HG03432 (cell line): Measurements from ENCODE around the gene MBD2.

Experiments used
- ATAC-seq: cut with Tn5 transposase; IDR thresholded peaks from one replicate; pipeline ENCODE4 v1.9.1; 2021; ENCODE audit warnings: mild to moderate bottlenecking, moderate library complexity; ENCODE audit not compliant: unreplicated experiment

MBD2 gene

GRCh38 chr18:54203914-54204313, 20.6 kb downstream of the MBD2 start:
- peak; percentile 77 for ATAC-seq

DNA sequence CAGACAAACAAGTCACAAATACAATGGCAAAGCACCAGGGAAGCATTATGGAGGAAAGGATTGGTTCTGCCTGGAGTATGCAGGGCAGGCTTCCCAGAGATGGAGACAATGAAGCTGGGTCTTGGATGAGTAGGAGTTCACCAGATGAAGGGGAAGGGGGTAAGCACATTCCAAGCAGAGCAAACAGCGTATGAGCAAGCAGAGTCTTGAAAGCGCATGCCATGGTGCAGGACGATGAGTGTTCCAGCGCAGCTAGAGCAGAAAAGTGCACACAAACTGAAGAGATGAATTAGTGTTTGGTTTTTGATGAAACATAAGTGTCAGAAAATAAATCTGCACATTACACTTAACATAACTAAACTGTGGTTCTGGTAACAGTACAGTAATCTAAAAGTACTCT, 21.6 kb downstream of the MBD2 start:
- ATAC-seq = no peak

DNA sequence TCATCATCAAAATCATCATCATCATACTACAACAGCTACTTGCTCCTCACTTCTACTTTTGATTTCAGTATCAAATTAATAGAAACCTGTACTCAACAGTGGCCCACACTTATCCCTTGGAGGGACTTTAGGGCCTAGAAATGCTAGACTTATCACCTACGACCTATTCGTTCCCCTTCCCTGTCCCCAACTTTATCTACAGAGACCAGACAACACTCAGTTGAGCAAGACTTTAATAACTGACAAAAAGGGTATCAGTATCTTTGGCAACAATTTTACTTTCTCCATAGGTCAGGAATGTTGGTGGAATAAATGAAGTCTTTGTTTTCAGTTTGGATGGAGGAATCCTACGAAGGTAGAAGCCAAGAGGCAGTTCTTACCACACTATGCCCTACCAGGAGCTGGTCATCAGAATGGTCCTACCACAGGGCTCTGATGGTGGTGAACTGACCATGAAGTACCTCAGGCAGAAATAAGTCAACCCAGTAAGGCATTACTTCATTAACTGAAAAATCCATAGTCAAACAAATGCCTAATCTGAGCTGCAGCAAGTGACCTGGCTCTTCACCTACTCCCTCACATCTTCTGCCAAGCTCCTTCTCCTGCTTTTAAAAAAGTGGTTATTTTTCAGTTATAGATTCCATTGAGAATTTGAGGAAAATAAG, 26.6 kb downstream of the MBD2 start:
- ATAC-seq = no peak

- no peak for ATAC-seq
Observed at GRCh38 chr18:54193786-54194185, 30.7 kb downstream of the MBD2 start.

DNA sequence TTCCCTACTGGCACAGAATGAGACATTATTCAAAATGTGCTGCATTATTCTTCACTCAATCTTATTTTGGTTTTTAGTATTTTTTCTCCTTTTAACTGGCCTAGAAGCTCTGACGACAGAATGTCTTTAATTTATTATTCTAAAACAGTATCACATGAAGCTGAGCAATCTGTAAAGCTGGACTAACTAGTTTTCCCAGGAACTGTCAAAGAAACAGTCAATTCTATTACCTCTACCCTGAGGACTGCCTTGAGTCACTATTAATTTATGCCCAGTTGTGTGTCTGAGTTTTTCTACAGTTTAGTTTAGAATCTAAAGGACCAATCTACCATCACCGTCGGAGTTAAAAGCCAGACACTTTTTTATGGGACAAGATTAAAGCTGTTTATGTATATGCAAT, 31.6 kb downstream of the MBD2 start:
- no peak for ATAC-seq

- no peak for ATAC-seq
Observed at GRCh38 chr18:54192415-54192814, 32.1 kb downstream of the MBD2 start.

- no peak for ATAC-seq
Observed at GRCh38 chr18:54191352-54191751, 33.1 kb downstream of the MBD2 start.

GRCh38 chr18:54187372-54187771, 37.1 kb downstream of the MBD2 start:
- no peak for ATAC-seq

- no peak for ATAC-seq
Observed at GRCh38 chr18:54184836-54185235, 39.6 kb downstream of the MBD2 start.

DNA sequence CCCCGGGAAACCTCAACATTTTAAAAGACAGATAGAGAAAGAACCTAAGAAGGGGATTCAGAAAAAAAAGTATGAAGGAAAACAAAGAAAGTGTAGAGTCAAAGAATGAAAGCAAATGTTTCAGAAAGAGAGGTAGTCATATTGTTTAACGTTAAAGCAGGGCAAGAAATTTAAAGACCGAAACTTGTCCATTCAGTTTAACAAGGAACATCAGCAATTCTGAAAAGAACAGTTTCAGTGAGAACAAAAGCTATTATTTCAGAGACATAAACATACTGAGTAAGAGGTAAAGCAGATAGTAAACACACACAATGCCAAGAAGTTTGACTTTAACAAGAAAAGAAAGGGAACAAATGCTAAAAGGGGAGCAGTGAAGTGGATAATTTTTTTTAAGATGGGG, 41.1 kb downstream of the MBD2 start:
- ATAC-seq = no peak

DNA sequence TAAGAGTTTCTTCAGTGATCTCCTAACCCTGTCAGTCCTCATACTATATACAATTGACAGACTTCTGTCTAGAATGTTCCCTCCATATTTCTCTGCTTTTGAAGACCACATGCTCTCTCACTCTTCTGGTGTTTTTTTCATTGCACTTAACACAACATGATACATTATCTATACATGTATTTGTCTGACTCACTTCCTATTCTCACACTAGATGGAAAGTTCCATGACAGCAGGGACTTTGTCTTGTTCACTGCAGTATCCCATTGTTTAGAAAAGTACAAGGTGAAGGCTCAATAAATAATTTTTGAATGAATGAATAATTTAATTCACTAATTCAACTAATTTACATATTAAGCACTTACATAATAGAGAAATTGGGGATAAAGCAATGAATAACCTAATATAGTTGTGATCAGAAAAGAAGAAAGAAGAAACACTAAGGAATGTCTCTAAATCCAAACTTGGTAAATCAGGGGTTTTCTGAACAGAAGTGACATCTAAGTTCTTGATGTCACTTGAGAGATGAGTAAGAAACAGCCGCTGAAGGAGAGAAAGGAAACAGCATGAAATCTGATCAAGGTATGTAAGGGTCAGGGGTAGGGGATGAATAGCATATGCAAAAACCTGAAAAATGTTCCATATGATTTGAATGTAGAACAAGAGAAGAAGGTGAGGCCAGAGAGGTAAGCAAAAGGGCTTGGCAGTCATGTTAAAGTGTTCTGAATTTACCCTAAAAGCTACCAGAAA, 42.4 kb downstream of the MBD2 start:
- ATAC-seq = peak; percentile 77

DNA sequence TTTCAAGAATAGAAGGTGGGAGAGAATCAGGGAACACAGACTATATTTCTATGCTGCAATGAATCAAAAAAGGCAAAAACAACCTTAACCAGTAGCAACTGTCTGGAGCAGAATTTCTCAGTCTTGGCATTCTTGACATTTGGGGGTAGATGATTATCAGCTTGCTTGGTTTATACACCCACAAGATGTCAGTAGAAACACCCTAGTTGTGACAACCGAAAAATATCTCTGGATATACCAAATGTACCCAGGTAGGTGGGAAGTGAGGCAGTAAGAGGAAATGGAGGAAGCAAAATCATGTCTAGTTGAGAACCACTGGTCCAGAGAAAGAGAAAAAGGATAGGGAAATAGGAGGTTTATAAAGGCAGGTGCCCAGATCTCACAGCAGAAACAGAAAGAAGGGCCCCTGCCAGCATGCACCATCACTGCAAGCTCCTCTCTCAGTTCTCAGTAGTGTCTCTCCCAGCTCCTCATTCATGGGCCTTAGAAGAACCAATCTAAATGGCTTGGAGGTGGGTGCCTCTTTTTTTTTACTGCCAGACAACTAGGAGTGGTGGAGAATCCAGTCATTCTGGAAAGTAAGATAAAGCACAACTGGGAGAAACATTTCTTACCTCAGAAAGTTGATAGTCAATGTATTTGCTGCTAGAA, 50.4 kb downstream of the MBD2 start:
- peak; percentile 72 for ATAC-seq

DNA sequence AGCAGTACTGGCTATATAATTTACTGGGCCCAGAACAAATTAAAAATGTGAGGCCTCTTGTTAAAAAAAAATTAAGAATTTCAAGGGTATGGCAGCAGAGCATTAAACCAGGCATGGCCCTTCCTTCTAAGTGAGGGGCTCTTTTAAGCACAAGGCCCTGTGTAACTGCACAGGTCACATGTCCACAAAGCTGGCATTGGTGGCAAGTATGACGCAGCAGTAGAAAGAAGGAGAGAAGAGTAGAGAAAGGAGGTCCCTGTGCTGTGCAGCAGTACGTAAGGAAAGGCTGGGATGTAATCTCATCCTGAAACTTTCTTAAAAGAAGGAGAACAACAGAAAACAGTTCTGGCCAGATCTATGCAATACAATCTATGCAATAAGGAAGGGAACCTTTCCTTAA, 51.2 kb downstream of the MBD2 start:
- no peak for ATAC-seq

DNA sequence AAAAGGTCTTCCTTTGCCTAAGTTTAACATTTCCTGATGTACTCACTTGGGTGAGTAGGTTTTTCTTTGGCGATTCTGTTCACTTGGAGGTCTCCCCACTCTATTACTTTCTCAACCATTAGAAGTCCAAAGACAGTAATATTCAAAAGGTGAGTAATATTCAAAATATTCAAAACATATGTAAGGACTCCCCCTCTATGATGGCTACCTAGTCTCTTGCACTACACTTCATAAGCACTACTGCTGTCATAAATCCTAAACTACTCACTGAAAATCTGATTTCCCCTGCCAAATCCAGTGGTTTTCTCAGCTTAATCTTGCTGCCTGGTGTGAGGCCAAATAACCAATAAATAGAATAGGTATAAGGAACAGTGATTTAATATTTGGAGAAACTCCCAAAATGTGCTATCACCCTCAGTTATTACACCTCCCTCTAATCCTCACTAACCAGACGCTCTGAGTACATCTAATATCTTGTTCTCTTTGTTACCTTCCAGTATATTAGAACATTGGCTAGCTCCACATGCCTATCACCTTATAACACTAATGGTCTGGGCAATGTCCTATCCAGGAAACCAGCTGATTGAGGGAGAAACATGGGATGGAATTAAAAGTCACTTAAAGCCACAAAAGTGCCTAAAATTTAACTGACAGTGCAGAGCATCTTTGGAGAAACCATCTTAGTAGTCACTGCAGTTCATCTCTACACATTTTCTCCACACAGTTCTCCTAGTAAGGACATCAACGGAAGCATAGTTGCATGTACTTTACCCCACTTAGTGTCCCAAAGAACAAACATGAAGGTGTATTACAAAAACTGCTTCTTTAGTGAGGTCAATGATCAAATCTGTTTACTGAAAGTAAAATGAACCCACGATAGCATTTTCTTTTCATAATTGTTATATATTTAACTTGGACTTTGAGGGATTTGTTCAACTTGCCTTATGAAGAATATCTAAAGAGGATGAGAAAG, 54.8 kb downstream of the MBD2 start:
- no peak for ATAC-seq

- ATAC-seq = no peak
Observed at GRCh38 chr18:54165450-54165849, 59.0 kb downstream of the MBD2 start.

DNA sequence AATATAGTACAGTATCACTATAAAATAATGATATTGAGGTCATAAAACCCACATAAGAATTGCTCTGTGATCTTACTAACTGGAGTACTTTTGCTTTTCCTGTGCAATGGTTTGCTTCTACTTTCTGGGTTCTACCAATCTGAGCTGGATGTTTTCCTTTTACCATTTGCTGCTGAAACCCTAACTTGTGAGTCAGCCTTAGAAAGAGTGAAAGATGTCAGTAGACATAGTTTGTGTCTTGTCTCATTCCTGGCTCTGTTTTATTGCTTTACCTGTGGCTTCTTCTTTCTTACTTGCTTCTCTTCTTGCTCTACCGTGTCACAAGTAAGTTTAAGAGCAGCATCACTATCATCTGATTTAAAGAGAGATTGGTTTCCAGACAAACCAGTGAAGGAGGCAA, 61.0 kb downstream of the MBD2 start:
- no peak for ATAC-seq

DNA sequence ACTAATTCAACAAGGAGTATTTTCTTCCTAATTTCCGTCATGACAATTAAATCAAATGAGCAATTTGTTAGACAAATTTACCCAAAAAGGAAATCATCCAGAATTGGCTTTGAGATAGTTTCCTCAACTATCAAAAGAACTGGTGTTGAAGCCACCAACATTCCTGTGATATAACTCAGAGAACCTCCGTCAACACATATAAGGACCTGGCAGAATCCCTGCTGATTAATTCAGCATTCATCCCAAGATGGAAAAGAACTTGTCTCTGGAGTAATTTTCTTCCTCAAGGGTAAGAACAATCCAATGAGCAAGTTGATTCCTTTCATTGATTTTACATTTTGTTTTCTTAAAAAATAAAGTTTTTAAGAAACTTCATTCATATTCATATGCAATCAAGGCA, 62.0 kb downstream of the MBD2 start:
- ATAC-seq = no peak

DNA sequence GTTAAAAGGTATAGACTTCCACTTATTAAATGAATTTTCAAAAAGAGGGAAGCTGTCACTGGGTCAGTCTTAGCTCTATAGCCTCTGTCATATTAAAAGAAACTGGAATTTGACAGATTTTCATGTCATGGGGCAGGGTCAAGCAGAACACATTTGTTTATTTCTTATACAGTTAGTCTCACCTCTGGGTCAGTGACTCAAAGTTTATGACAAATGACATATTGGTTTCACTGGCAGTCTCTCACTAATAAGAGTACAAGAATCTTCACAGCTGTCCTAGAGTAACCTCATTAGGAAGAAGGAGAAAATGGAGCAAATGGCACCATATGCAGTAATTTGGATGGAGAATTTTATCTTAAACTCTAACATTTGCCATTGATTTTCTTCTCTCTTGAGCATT, 63.2 kb downstream of the MBD2 start:
- no peak for ATAC-seq

- ATAC-seq = no peak
Observed at GRCh38 chr18:54159906-54160305, 64.6 kb downstream of the MBD2 start.

- no peak for ATAC-seq
Observed at GRCh38 chr18:54157646-54158385, 66.7 kb downstream of the MBD2 start.
